IMR-90 (cell line): ENCODE results near the gene IL17D. TPM values are rescaled to one million over a fixed set of nuclear protein-coding genes. Genes with fewer than 3 reads are reported as not detected.

Source experiments
- ATAC-seq: fragments of 200-7000 bp; cut with Tn5 transposase; 2 replicates; pipeline ENCODE4 v1.9.1; 2020; ENCODE audit warnings: low read depth, mild to moderate bottlenecking, moderate library complexity
- BruUV-seq: library from RNA; stranded (reverse); fragments of 400-500 nt; replicated peaks from 2 replicates; lab custom pipeline; 2021; lab: Mats Ljungman, UMichigan
- CTCF ChIA-PET: fragments of 300-600 bp; formaldehyde crosslinking; extraction: SDS; loops from one replicate; lab custom pipeline; 2021; ENCODE audit warnings: antibody characterized with exemption; lab: Yijun Ruan, JAX
- POLR2A ChIA-PET: fragments of 300-600 bp; sonication (Branson Sonifier 250); formaldehyde crosslinking; loops from one replicate; lab custom pipeline; 2022; ENCODE audit warnings: antibody characterized with exemption; ENCODE audit not compliant: unreplicated experiment; lab: Charles Lee
- DNase-seq: peaks from one replicate; pipeline ENCODE4 v3.0.0; 2013
- H2AFZ ChIP-seq: replicated peaks from 2 replicates; pipeline ENCODE3; 2013; ENCODE audit warnings: low read length, mild to moderate bottlenecking; ENCODE audit not compliant: poor library complexity
- H2AK5ac ChIP-seq: 2 replicates; pipeline ENCODE4 v1.6.1; 2013; ENCODE audit warnings: low read depth, low read length, inconsistent platforms
- H2AK9ac ChIP-seq: replicated peaks from 2 replicates; pipeline ENCODE3; 2013; ENCODE audit warnings: mild to moderate bottlenecking, low read depth, low read length, moderate library complexity; ENCODE audit not compliant: poor library complexity
- H2BK120ac ChIP-seq: 2 replicates; pipeline ENCODE4 v1.6.1; 2013; ENCODE audit warnings: low read depth, low read length, inconsistent platforms
- H2BK15ac ChIP-seq: 3 replicates; pipeline ENCODE4 v1.6.1; 2013; ENCODE audit warnings: low read depth, low read length, inconsistent platforms
- H2BK20ac ChIP-seq: 2 replicates; pipeline ENCODE4 v1.6.1; 2013; ENCODE audit warnings: low read depth, mild to moderate bottlenecking, inconsistent platforms, low read length, moderate library complexity
- H2BK5ac ChIP-seq: 2 replicates; pipeline ENCODE4 v1.6.1; 2013; ENCODE audit warnings: mild to moderate bottlenecking, low read depth, low read length, inconsistent platforms; ENCODE audit not compliant: poor library complexity, severe bottlenecking
- H3K14ac ChIP-seq: replicated peaks from 2 replicates; pipeline ENCODE4 v1.6.1; 2013; ENCODE audit warnings: low read depth, low read length, inconsistent platforms
- H3K18ac ChIP-seq: 2 replicates; pipeline ENCODE4 v1.6.1; 2013; ENCODE audit warnings: low read depth, low read length, control low read depth
- H3K23ac ChIP-seq: 2 replicates; pipeline ENCODE4 v1.6.1; 2013; ENCODE audit warnings: low read depth, low read length, inconsistent platforms
- H3K27ac ChIP-seq: 2 replicates; pipeline ENCODE4 v1.5.1; 2013; ENCODE audit warnings: mild to moderate bottlenecking, control low read depth, low read length; ENCODE audit not compliant: insufficient read depth
- H3K27me3 ChIP-seq: 2 replicates; pipeline ENCODE4 v1.6.1; 2013; ENCODE audit warnings: low read length; ENCODE audit not compliant: control insufficient read depth, insufficient read depth
- H3K36me3 ChIP-seq: 2 replicates; pipeline ENCODE4 v1.6.1; 2013; ENCODE audit warnings: low read length, mixed read lengths; ENCODE audit not compliant: control insufficient read depth, insufficient read depth
- H3K4ac ChIP-seq: 2 replicates; pipeline ENCODE4 v1.6.1; 2013; ENCODE audit warnings: low read depth, low read length, inconsistent platforms
- H3K4me1 ChIP-seq: 2 replicates; pipeline ENCODE4 v1.6.1; 2013; ENCODE audit warnings: low read length, mixed read lengths; ENCODE audit not compliant: control insufficient read depth, insufficient read depth
- H3K4me2 ChIP-seq: 2 replicates; pipeline ENCODE4 v1.6.1; 2013; ENCODE audit warnings: low read depth, mild to moderate bottlenecking, control low read depth, low read length, moderate library complexity
- H3K4me3 ChIP-seq: 2 replicates; pipeline ENCODE4 v1.5.1; 2013; ENCODE audit warnings: low read depth, mild to moderate bottlenecking, control low read depth, low read length, moderate library complexity; ENCODE audit not compliant: insufficient read depth
- H3K56ac ChIP-seq: 2 replicates; pipeline ENCODE4 v1.6.1; 2013; ENCODE audit warnings: low read length, inconsistent platforms; ENCODE audit not compliant: insufficient read depth; ENCODE audit errors: extremely low read depth
- H3K79me1 ChIP-seq, 2 experiments: 2 replicates each; pipeline ENCODE4 v1.6.1; 2013; ENCODE audit warnings: low read length in 2 of 2, inconsistent platforms in 1 of 2, low read depth in 1 of 2
- H3K9ac ChIP-seq: 2 replicates; pipeline ENCODE4 v1.6.1; 2013; ENCODE audit warnings: low read depth, low read length, control low read depth
- H3K9me1 ChIP-seq: 2 replicates; pipeline ENCODE4 v1.6.1; 2013; ENCODE audit warnings: low read length, inconsistent platforms; ENCODE audit not compliant: insufficient read depth
- H3K9me3 ChIP-seq: 2 replicates; pipeline ENCODE4 v1.6.1; 2013; ENCODE audit warnings: low read length; ENCODE audit not compliant: control insufficient read depth, insufficient read depth
- H4K20me1 ChIP-seq: 2 replicates; pipeline ENCODE4 v1.6.1; 2013; ENCODE audit warnings: low read length, inconsistent platforms; ENCODE audit not compliant: insufficient read depth
- H4K5ac ChIP-seq: 2 replicates; pipeline ENCODE4 v1.6.1; 2013; ENCODE audit warnings: mild to moderate bottlenecking, low read depth, low read length, control low read depth
- H4K8ac ChIP-seq, 2 experiments: 2 replicates each; pipeline ENCODE4 v1.6.1; 2013; ENCODE audit warnings: low read depth in 2 of 2, low read length in 2 of 2, control low read depth in 1 of 2, inconsistent platforms in 1 of 2
- H4K91ac ChIP-seq: 2 replicates; pipeline ENCODE4 v1.6.1; 2013; ENCODE audit warnings: low read depth, low read length, inconsistent platforms; ENCODE audit not compliant: insufficient read depth
- BHLHE40 ChIP-seq: fragments of 150-350 bp; IDR thresholded peaks from 2 replicates; pipeline ENCODE4 v1.6.1; 2016; ENCODE audit warnings: mild to moderate bottlenecking, low read depth, low read length
- CEBPB ChIP-seq: IDR thresholded peaks from 2 replicates; pipeline ENCODE4 v1.6.1; 2012; ENCODE audit warnings: low read depth, low read length, improper control_type of control experiment
- CTCF ChIP-seq: conservative IDR thresholded peaks from 2 replicates; pipeline ENCODE4 v1.5.1; 2012; ENCODE audit warnings: mild to moderate bottlenecking, low read depth, low read length, improper control_type of control experiment
- POLR2A ChIP-seq: IDR thresholded peaks from 2 replicates; pipeline ENCODE4 v1.6.1; 2012; ENCODE audit warnings: mild to moderate bottlenecking, low read depth, low read length
- WGBS, 2 experiments: methylation state at CpG; one replicate each; pipeline versions ENCODE4 v1.1.5 to v1.1.7; 2013; ENCODE audit warnings: missing lambda C conversion rate in 2 of 2; ENCODE audit not compliant: insufficient read length in 1 of 2; ENCODE audit errors: extremely low coverage in 2 of 2; 5-methylcytosine and 5-hydroxymethylcytosine counted together
- dilution Hi-C: fragments of 300-500 bp; cut with HindIII; formaldehyde crosslinking; loops from one replicate; pipeline ENCODE4 v1.14.3; 2018; ENCODE audit warnings: low sequenced_read_pairs; ENCODE audit not compliant: unreplicated experiment
- in situ Hi-C: fragments of 300-500 bp; cut with MboI; formaldehyde crosslinking; loops from 3 replicates; pipeline ENCODE4 v1.14.3; 2019; ENCODE audit warnings: low sequenced_read_pairs, inconsistent platforms, mixed read lengths
- intact Hi-C: fragments of 100-400 bp; cut with micrococcal nuclease; formaldehyde crosslinking; loops from 2 replicates; pipeline ENCODE4 v1.10.0; 2022
- polyA plus RNA-seq, 3 experiments: library from polyadenylated mRNA; depleted of rRNA; stranded (reverse); fragments of >200 nt; gene quantifications; 2 replicates each; pipeline ENCODE4 v1.2.3, GENCODE V29; 2012; ENCODE audit warnings: low replicate concordance in 1 of 3
- total RNA-seq: library from RNA; depleted of rRNA; stranded (reverse); fragments of >200 nt; gene quantifications from 2 replicates; pipeline ENCODE4 v1.2.3, GENCODE V29; 2012
- TF ChIP-seq, protein P1 (sequence below): fragments of 150-350 bp; IDR thresholded peaks from 2 replicates; pipeline ENCODE4 v1.6.1; 2016; ENCODE audit warnings: low read depth, mild to moderate bottlenecking, low read length, moderate library complexity, borderline replicate concordance
- TF ChIP-seq, protein P2 (sequence below): fragments of 150-350 bp; IDR thresholded peaks from 2 replicates; pipeline ENCODE4 v1.6.1; 2017; ENCODE audit warnings: mild to moderate bottlenecking, antibody characterized with exemption, low read length, low read depth

The IL17D gene
- total and polyA plus RNA-seq, 2 of the 4 experiments (the other 2 are of a cell fraction) = 0.72 to 1.4 TPM

- no peak overlapping the region for H4K5ac ChIP-seq
- H3K4me1 ChIP-seq = peaks cover 3% of the 10 kb centered on the region; the same call in 1 of the 2 replicates
- H3K14ac ChIP-seq = no peak overlapping the region
- no peak overlapping the region for H2AK5ac ChIP-seq
- no peak overlapping the region for H2BK15ac ChIP-seq
- H4K8ac ChIP-seq = 0 out of 4 replicates have a peak overlapping the region, but pooled peaks of 1 of the 2 experiments have one; percentile 39
- no peak overlapping the region for H2BK120ac ChIP-seq
- no peak for DNase-seq
- H2BK5ac ChIP-seq = no peak overlapping the region
- H4K20me1 ChIP-seq = no peaks in the 10 kb centered on the region
- no TSS peak for BruUV-seq
- H2BK20ac ChIP-seq = no peak overlapping the region
- intact Hi-C loops = loop anchor here (5.0 kb wide), 1 partner anchor 159 kb away; the partner anchor contains the start of gene CRYL1
- no peak overlapping the region for H3K27ac ChIP-seq
- no peak for ATAC-seq
- H3K9ac ChIP-seq = no peak overlapping the region
- H3K4me3 ChIP-seq = no peak overlapping the region
- dilution Hi-C loops = no loop called here
- no peak overlapping the region for H4K91ac ChIP-seq
- no peak overlapping the region for H3K18ac ChIP-seq
- H3K4ac ChIP-seq = no peak overlapping the region
- H2AFZ ChIP-seq = no peak overlapping the region
- in situ Hi-C loops = no loop called here
- H3K36me3 ChIP-seq = no peaks in the 10 kb centered on the region
- H3K56ac ChIP-seq = no peak overlapping the region
- H3K9me1 ChIP-seq = peaks cover 1% of the 10 kb centered on the region; the same call in 1 of the 2 replicates
- no peak for TF ChIP-seq BHLHE40
- no peak for TF ChIP-seq CEBPB
- TF ChIP-seq, protein P1, sequence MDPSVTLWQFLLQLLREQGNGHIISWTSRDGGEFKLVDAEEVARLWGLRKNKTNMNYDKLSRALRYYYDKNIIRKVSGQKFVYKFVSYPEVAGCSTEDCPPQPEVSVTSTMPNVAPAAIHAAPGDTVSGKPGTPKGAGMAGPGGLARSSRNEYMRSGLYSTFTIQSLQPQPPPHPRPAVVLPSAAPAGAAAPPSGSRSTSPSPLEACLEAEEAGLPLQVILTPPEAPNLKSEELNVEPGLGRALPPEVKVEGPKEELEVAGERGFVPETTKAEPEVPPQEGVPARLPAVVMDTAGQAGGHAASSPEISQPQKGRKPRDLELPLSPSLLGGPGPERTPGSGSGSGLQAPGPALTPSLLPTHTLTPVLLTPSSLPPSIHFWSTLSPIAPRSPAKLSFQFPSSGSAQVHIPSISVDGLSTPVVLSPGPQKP = no peak
- TF ChIP-seq POLR2A = no peak
- TF ChIP-seq, protein P2, sequence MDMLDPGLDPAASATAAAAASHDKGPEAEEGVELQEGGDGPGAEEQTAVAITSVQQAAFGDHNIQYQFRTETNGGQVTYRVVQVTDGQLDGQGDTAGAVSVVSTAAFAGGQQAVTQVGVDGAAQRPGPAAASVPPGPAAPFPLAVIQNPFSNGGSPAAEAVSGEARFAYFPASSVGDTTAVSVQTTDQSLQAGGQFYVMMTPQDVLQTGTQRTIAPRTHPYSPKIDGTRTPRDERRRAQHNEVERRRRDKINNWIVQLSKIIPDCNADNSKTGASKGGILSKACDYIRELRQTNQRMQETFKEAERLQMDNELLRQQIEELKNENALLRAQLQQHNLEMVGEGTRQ = no peak
- TF ChIP-seq CTCF = no peak
- H2AK9ac ChIP-seq = no peak overlapping the region
- H3K79me1 ChIP-seq = no peaks in the 10 kb centered on the region
- H3K27me3 ChIP-seq = no peaks in the 10 kb centered on the region
- H3K4me2 ChIP-seq = no peak overlapping the region
- H3K9me3 ChIP-seq = no peaks in the 10 kb centered on the region
- no CpG with 5 or more reads among the region's 1 CpG for WGBS, 2 experiments
- no peak overlapping the region for H3K23ac ChIP-seq
- ChIA-PET CTCF (no interaction called here), POLR2A (no interaction called here)
Observed at GRCh38 chr13:20686167-20686566, 17.3 kb upstream of the IL17D start.
